SU-DHL-6 (cell line): Measurements from ENCODE around the gene TPK1.

Experiments used
- CTCF ChIP-seq: fragments of 200-600 bp; sonication (generic); IDR thresholded peaks from one replicate; pipeline ENCODE4 v1.5.1; 2017; ENCODE audit warnings: antibody characterized with exemption, mild to moderate bottlenecking, low read length, moderate library complexity; ENCODE audit not compliant: insufficient read depth, poor library complexity, severe bottlenecking
- EZH2phosphoT487 ChIP-seq: fragments of 200-600 bp; sonication (generic), shearing (Covaris generic); conservative IDR thresholded peaks from 2 replicates; pipeline ENCODE4 v1.6.1; 2018; ENCODE audit warnings: mild to moderate bottlenecking, antibody characterized with exemption, low read length, moderate library complexity, mixed read lengths

- no peak for TF ChIP-seq CTCF
- no peak for TF ChIP-seq EZH2phosphoT487
These were observed 308.8 kb downstream of the TPK1 start for GRCh38 chr7:144527051-144527471.
